ENCODE measurements around the gene GFAP.

DNA sequence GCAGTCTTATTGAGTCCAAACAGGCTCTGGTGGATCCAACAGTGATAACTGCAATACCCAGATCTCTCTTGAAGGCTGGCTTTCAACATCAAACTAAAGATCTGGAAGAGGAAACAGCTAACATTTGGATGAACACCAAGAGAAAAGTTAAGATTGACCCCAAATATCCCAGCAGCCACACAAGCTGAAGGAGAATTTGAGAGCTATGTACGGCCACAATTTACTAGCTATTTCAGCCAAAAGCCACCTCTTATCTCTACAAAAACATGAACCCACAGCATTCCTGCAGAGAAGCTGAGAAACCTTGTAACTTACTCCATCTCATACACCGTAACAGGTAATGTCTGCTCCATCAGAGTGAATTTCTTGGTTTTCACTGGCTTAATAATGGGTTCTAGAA is 30.4 kb downstream of the GFAP start:
- TF ChIP-seq, protein P1, sequence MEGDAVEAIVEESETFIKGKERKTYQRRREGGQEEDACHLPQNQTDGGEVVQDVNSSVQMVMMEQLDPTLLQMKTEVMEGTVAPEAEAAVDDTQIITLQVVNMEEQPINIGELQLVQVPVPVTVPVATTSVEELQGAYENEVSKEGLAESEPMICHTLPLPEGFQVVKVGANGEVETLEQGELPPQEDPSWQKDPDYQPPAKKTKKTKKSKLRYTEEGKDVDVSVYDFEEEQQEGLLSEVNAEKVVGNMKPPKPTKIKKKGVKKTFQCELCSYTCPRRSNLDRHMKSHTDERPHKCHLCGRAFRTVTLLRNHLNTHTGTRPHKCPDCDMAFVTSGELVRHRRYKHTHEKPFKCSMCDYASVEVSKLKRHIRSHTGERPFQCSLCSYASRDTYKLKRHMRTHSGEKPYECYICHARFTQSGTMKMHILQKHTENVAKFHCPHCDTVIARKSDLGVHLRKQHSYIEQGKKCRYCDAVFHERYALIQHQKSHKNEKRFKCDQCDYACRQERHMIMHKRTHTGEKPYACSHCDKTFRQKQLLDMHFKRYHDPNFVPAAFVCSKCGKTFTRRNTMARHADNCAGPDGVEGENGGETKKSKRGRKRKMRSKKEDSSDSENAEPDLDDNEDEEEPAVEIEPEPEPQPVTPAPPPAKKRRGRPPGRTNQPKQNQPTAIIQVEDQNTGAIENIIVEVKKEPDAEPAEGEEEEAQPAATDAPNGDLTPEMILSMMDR (IDR thresholded peaks at IDR 0.05): no peak
- no peak for TF ChIP-seq EP300 (IDR thresholded peaks at IDR 0.05)
